DND-41 (cell line): Measurements from ENCODE around the gene ACBD5.

ENCODE experiments used
- CTCF ChIP-seq: IDR thresholded peaks from 2 replicates; pipeline ENCODE4 v1.5.1; 2012; ENCODE audit warnings: borderline replicate concordance, low read length, moderate library complexity, mild to moderate bottlenecking; ENCODE audit not compliant: poor library complexity, severe bottlenecking; ENCODE audit errors: extremely low read depth
- EZH2 ChIP-seq: IDR thresholded peaks from 3 replicates; pipeline ENCODE4 v1.6.1; 2012; ENCODE audit warnings: borderline replicate concordance, low read depth, mild to moderate bottlenecking, moderate library complexity, low read length, inconsistent platforms; ENCODE audit not compliant: severe bottlenecking

DNA sequence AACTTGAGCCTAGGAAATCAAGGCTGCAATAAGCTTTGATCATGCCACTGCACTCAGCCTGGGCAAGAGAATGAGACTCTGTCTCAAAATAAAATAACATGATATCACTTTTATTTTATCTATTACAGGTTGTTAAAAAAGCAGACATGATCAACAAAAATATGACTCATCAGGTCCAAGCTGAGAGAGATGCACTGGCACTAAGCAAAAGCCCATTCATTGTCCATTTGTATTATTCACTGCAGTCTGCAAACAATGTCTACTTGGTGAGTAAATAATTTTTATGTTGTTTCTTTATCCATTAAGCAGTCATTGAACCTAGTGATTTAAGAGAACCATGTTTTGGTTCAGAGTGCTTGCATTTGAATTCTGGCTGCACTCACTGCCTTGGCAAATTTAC, 82.2 kb downstream of the ACBD5 start:
- TF ChIP-seq CTCF = no peak
- no peak for TF ChIP-seq EZH2
